Esophagus muscularis mucosa (tissue), 4 donors: Measurements from ENCODE around the gene TRRAP.

Experiments used
- CTCF ChIP-seq, 3 experiments: fragments of 200-600 bp in 2 of 3; fragments of 450-650 bp in 1 of 3; sonication (generic) in 2 of 3; IDR thresholded peaks; one replicate each; pipeline ENCODE4 v1.5.1; 2017 to 2019; ENCODE audit warnings: antibody characterized with exemption in 3 of 3, mild to moderate bottlenecking in 2 of 3, moderate library complexity in 1 of 3
- EP300 ChIP-seq: sonication (generic); formaldehyde crosslinking; IDR thresholded peaks from one replicate; pipeline ENCODE4 v1.6.1; 2017; ENCODE audit warnings: antibody characterized with exemption
- POLR2A ChIP-seq: fragments of 450-650 bp; IDR thresholded peaks from one replicate; pipeline ENCODE4 v1.6.1; 2017; ENCODE audit warnings: antibody characterized with exemption, moderate library complexity, mild to moderate bottlenecking, low read depth
- POLR2AphosphoS5 ChIP-seq, 2 donors: sonication (generic); formaldehyde crosslinking; IDR thresholded peaks; one replicate each; pipeline ENCODE4 v1.6.1; 2017; ENCODE audit warnings: antibody characterized with exemption in 2 of 2

GRCh38 chr7:99019523-99020412 lies 141.4 kb downstream of the TRRAP start:
- no peak for TF ChIP-seq CTCF (IDR thresholded peaks at IDR 0.05)
- TF ChIP-seq POLR2A: no peak
- TF ChIP-seq POLR2AphosphoS5 (IDR thresholded peaks at IDR 0.05): no peak
- TF ChIP-seq EP300: no peak
